ENCODE measurements around the gene SLC4A5.

SLC4A5 gene

DNA sequence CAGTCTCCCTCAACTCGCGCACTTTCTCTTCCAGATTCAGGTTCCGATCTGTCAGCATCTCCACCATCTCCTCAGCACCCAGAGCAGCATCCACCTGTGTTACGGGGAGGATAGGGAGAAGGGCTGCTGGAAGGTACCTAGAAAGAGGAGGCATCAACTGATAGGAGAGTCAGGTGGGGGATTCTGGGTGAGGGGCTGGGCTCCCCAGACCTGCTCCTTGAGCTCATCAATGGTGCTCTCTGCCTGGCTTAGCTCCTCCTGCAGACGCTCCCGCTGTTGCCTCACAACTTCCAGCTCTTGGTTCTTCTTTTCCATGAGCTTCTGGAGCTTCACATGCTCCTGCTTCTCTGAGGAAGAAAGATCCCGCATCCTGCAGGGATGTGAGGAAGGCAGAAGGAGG lies 26.8 kb upstream of the SLC4A5 start:
- H3K27me3 ChIP-seq (ENCODE audit: control insufficient read depth, low read length), result no peaks in the 10 kb centered on the region
- TF ChIP-seq CTCF (IDR thresholded peaks at IDR 0.05; ENCODE audit: low read depth, low read length, poor library complexity, severe bottlenecking) (no peak), EZH2phosphoT487 (IDR thresholded peaks at IDR 0.05; ENCODE audit: borderline replicate concordance, low read length) (no peak)

DNA sequence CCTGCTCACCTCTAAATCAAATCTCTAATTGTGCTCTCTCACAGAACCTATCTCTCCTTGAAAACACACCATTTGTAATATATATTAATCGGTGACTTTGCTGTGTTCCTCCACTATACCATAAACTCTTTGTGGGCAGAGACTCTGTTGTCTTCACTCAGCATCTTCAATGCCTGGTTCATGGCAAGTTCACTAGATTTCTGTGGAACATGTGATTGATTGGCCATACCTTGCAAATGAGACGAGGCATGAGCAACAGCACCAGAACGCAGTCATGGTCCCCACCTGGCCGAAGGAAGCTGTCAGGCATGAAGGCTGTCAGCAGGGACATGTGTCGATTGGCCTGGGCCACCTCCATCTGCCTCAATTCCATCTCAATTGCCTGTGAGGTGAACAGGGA lies 25.3 kb upstream of the SLC4A5 start:
- Histone ChIP-seq H3K79me2 (ENCODE audit: control insufficient read depth, low read length) (no peaks in the 10 kb centered on the region), H3K27me3 (ENCODE audit: control insufficient read depth, low read length) (no peaks in the 10 kb centered on the region), H3K9me2 (replicated peaks; ENCODE audit: control insufficient read depth, low read length) (no peaks in the 10 kb centered on the region), H4K20me1 (ENCODE audit: control insufficient read depth, insufficient read depth, low read depth, low read length) (no peaks in the 10 kb centered on the region), H3K4me1 (ENCODE audit: control insufficient read depth, low read length) (no peaks in the 10 kb centered on the region), H3F3A (ENCODE audit: control insufficient read depth, insufficient read depth) (no peaks in the 10 kb centered on the region), H3K4me2 (ENCODE audit: low read length) (no peak overlapping the region), H3K4me3 (ENCODE audit: low read length) (no peak overlapping the region), H3K9me3 (ENCODE audit: control insufficient read depth, insufficient read depth, low read length) (no peaks in the 10 kb centered on the region), H3K27ac (ENCODE audit: low read depth, low read length) (no peak overlapping the region), H3K36me3 (ENCODE audit: control insufficient read depth, low read length) (peaks cover 61% of the 10 kb centered on the region)
- TF ChIP-seq EZH2phosphoT487 (IDR thresholded peaks at IDR 0.05; ENCODE audit: borderline replicate concordance, low read length) (no peak), CTCF (IDR thresholded peaks at IDR 0.05; ENCODE audit: low read depth, low read length, poor library complexity, severe bottlenecking) (no peak)

More for the DNA sequence above, 26.8 kb upstream of the SLC4A5 start:
- no peak overlapping the region for H3K4me2 ChIP-seq (ENCODE audit: low read length)
- H4K20me1 ChIP-seq (ENCODE audit: control insufficient read depth, insufficient read depth, low read depth, low read length), result no peaks in the 10 kb centered on the region
- peaks cover 50% of the 10 kb centered on the region for H3K36me3 ChIP-seq (ENCODE audit: control insufficient read depth, low read length)
- no peak overlapping the region for H3K27ac ChIP-seq (ENCODE audit: low read depth, low read length)
- no peaks in the 10 kb centered on the region for H3K9me2 ChIP-seq (replicated peaks; ENCODE audit: control insufficient read depth, low read length)
- no peaks in the 10 kb centered on the region for H3K4me1 ChIP-seq (ENCODE audit: control insufficient read depth, low read length)
- no peaks in the 10 kb centered on the region for H3K79me2 ChIP-seq (ENCODE audit: control insufficient read depth, low read length)
- H3K4me3 ChIP-seq (ENCODE audit: low read length), result no peak overlapping the region
- H3F3A ChIP-seq (ENCODE audit: control insufficient read depth, insufficient read depth), result no peaks in the 10 kb centered on the region
- no peaks in the 10 kb centered on the region for H3K9me3 ChIP-seq (ENCODE audit: control insufficient read depth, insufficient read depth, low read length)

- H3K4me3 ChIP-seq (ENCODE audit: low read length), result no peak overlapping the region
- H3K4me2 ChIP-seq (ENCODE audit: low read length), result no peak overlapping the region
- no peaks in the 10 kb centered on the region for H4K20me1 ChIP-seq (ENCODE audit: control insufficient read depth, insufficient read depth, low read depth, low read length)
- no peak overlapping the region for H3K27ac ChIP-seq (ENCODE audit: low read depth, low read length)
- TF ChIP-seq EZH2phosphoT487 (IDR thresholded peaks at IDR 0.05; ENCODE audit: borderline replicate concordance, low read length), result no peak
- TF ChIP-seq CTCF (IDR thresholded peaks at IDR 0.05; ENCODE audit: low read depth, low read length, poor library complexity, severe bottlenecking), result no peak
- no peaks in the 10 kb centered on the region for H3F3A ChIP-seq (ENCODE audit: control insufficient read depth, insufficient read depth)
- no peaks in the 10 kb centered on the region for H3K27me3 ChIP-seq (ENCODE audit: control insufficient read depth, low read length)
- no peaks in the 10 kb centered on the region for H3K79me2 ChIP-seq (ENCODE audit: control insufficient read depth, low read length)
- H3K36me3 ChIP-seq (ENCODE audit: control insufficient read depth, low read length), result peaks cover 67% of the 10 kb centered on the region
- no peaks in the 10 kb centered on the region for H3K9me3 ChIP-seq (ENCODE audit: control insufficient read depth, insufficient read depth, low read length)
- no peaks in the 10 kb centered on the region for H3K9me2 ChIP-seq (replicated peaks; ENCODE audit: control insufficient read depth, low read length)
- no peaks in the 10 kb centered on the region for H3K4me1 ChIP-seq (ENCODE audit: control insufficient read depth, low read length)
These were observed 24.6 kb upstream of the SLC4A5 start for GRCh38 chr2:74367789-74368188.

GRCh38 chr2:74366036-74366435 lies 22.8 kb upstream of the SLC4A5 start:
- H3K36me3 ChIP-seq (ENCODE audit: control insufficient read depth, low read length), result peaks cover 81% of the 10 kb centered on the region
- no peaks in the 10 kb centered on the region for H3K27me3 ChIP-seq (ENCODE audit: control insufficient read depth, low read length)
- no peak overlapping the region for H3K4me2 ChIP-seq (ENCODE audit: low read length)
- H3K9me2 ChIP-seq (replicated peaks; ENCODE audit: control insufficient read depth, low read length), result no peaks in the 10 kb centered on the region
- no peak overlapping the region for H3K4me3 ChIP-seq (ENCODE audit: low read length)
- no peaks in the 10 kb centered on the region for H3K9me3 ChIP-seq (ENCODE audit: control insufficient read depth, insufficient read depth, low read length)
- TF ChIP-seq CTCF (IDR thresholded peaks at IDR 0.05; ENCODE audit: low read depth, low read length, poor library complexity, severe bottlenecking), result no peak
- TF ChIP-seq EZH2phosphoT487 (IDR thresholded peaks at IDR 0.05; ENCODE audit: borderline replicate concordance, low read length), result no peak
- H3K27ac ChIP-seq (ENCODE audit: low read depth, low read length), result no peak overlapping the region
- no peaks in the 10 kb centered on the region for H3F3A ChIP-seq (ENCODE audit: control insufficient read depth, insufficient read depth)
- no peaks in the 10 kb centered on the region for H4K20me1 ChIP-seq (ENCODE audit: control insufficient read depth, insufficient read depth, low read depth, low read length)
- no peaks in the 10 kb centered on the region for H3K79me2 ChIP-seq (ENCODE audit: control insufficient read depth, low read length)
- no peaks in the 10 kb centered on the region for H3K4me1 ChIP-seq (ENCODE audit: control insufficient read depth, low read length)

Measured in DOHH2 (cell line).